WTC11 (cell line): ENCODE data around the gene SUMF1. TPM values are rescaled to one million over a fixed set of nuclear protein-coding genes. Genes with fewer than 3 reads are reported as not detected.

Experiments used
- ATAC-seq: fragments of 200-7000 bp; cut with Tn5 transposase; 2 replicates; pipeline ENCODE4 v1.10.0; 2021; ENCODE audit warnings: mild to moderate bottlenecking, moderate library complexity
- CTCF ChIA-PET: fragments of 300-600 bp; sonication (Branson Sonifier 250); formaldehyde crosslinking; loops from one replicate; lab custom pipeline; 2021; ENCODE audit warnings: antibody characterized with exemption; lab: Charles Lee
- POLR2A ChIA-PET: fragments of 350-600 bp; sonication (Branson Sonifier 250); formaldehyde crosslinking; loops from one replicate; lab custom pipeline; 2021; ENCODE audit warnings: antibody characterized with exemption; lab: Charles Lee
- DNase-seq: peaks from one replicate; pipeline ENCODE4 v3.0.0; 2021; ENCODE audit warnings: low spot score
- H3K27ac Mint-ChIP-seq: 2 replicates; pipeline ENCODE4 v1.8.0; 2021; ENCODE audit warnings: mixed read lengths
- H3K27me3 Mint-ChIP-seq: 2 replicates; pipeline ENCODE4 v1.8.0; 2021; ENCODE audit warnings: low read depth, mild to moderate bottlenecking, moderate library complexity, mixed read lengths
- H3K36me3 Mint-ChIP-seq: 2 replicates; pipeline ENCODE4 v1.8.0; 2021; ENCODE audit warnings: mixed read lengths
- H3K4me1 Mint-ChIP-seq: 2 replicates; pipeline ENCODE4 v1.8.0; 2022; ENCODE audit warnings: mixed read lengths
- H3K4me3 Mint-ChIP-seq: 2 replicates; pipeline ENCODE4 v1.8.0; 2021; ENCODE audit warnings: mild to moderate bottlenecking, moderate library complexity, mixed read lengths
- H3K9me3 Mint-ChIP-seq: 2 replicates; pipeline ENCODE4 v1.8.0; 2021; ENCODE audit warnings: mixed read lengths
- CREB1 ChIP-seq: sonication (generic); formaldehyde crosslinking; IDR thresholded peaks from 2 replicates; pipeline ENCODE4 v1.8.0; 2023; ENCODE audit warnings: mild to moderate bottlenecking, missing genetic modification reagents
- ELF4 ChIP-seq: sonication (generic); formaldehyde crosslinking; IDR thresholded peaks from 2 replicates; pipeline ENCODE4 v1.8.1; 2022; ENCODE audit warnings: low read depth, mild to moderate bottlenecking, moderate library complexity, missing genetic modification reagents
- FOXJ3 ChIP-seq: sonication (generic); formaldehyde crosslinking; IDR thresholded peaks from 2 replicates; pipeline ENCODE4 v1.9.0; 2021; ENCODE audit warnings: missing genetic modification reagents, mild to moderate bottlenecking, borderline replicate concordance
- FOXP1 ChIP-seq: sonication (generic); formaldehyde crosslinking; IDR thresholded peaks from 2 replicates; pipeline ENCODE4 v1.8.0; 2022; ENCODE audit warnings: missing genetic modification reagents, mild to moderate bottlenecking, moderate library complexity, borderline replicate concordance
- MXD4 ChIP-seq: fragments of 250-450 bp; sonication (Bioruptor Pico); IDR thresholded peaks from 2 replicates; pipeline ENCODE4 v1.8.0; 2021; ENCODE audit warnings: mild to moderate bottlenecking, moderate library complexity, borderline replicate concordance
- MYBL2 ChIP-seq: sonication (generic); formaldehyde crosslinking; IDR thresholded peaks from 2 replicates; pipeline ENCODE4 v1.8.1; 2023; ENCODE audit warnings: mild to moderate bottlenecking, moderate library complexity, missing genetic modification reagents
- NFYB ChIP-seq: sonication (generic); formaldehyde crosslinking; conservative IDR thresholded peaks from 2 replicates; pipeline ENCODE4 v1.8.0; 2022; ENCODE audit warnings: low read depth, missing genetic modification reagents
- RELA ChIP-seq: sonication (generic); formaldehyde crosslinking; IDR thresholded peaks from 2 replicates; pipeline ENCODE4 v1.8.1; 2022; ENCODE audit warnings: missing genetic modification reagents, mild to moderate bottlenecking, borderline replicate concordance
- SMAD3 ChIP-seq: sonication (generic); formaldehyde crosslinking; IDR thresholded peaks from 2 replicates; pipeline ENCODE4 v1.8.0; 2022; ENCODE audit warnings: missing genetic modification reagents, mild to moderate bottlenecking, borderline replicate concordance
- SOX15 ChIP-seq: fragments of 250-450 bp; sonication (Bioruptor Pico); IDR thresholded peaks from 2 replicates; pipeline ENCODE4 v1.9.0; 2021; ENCODE audit warnings: mild to moderate bottlenecking
- ZNF138 ChIP-seq: sonication (generic); formaldehyde crosslinking; conservative IDR thresholded peaks from 2 replicates; pipeline ENCODE4 v1.8.1; 2022; ENCODE audit warnings: mild to moderate bottlenecking, moderate library complexity, missing genetic modification reagents
- total RNA-seq: library from RNA; stranded (reverse); gene quantifications from 3 replicates; pipeline ENCODE4 v1.2.3, GENCODE V29; 2021
- TF ChIP-seq, protein P1 (sequence below): sonication (generic); formaldehyde crosslinking; IDR thresholded peaks from 2 replicates; pipeline ENCODE4 v1.8.0; 2023; ENCODE audit warnings: missing genetic modification reagents, mild to moderate bottlenecking, borderline replicate concordance
- TF ChIP-seq, protein P2 (sequence below): fragments of 250-450 bp; sonication (Bioruptor Pico); IDR thresholded peaks from 2 replicates; pipeline ENCODE4 v1.9.0; 2021; ENCODE audit warnings: mild to moderate bottlenecking
- TF ChIP-seq, protein P3 (sequence below): sonication (generic); formaldehyde crosslinking; IDR thresholded peaks from 2 replicates; pipeline ENCODE4 v1.8.1; 2022; ENCODE audit warnings: mild to moderate bottlenecking, moderate library complexity, missing genetic modification reagents
- TF ChIP-seq, protein P4 (sequence below): fragments of 250-450 bp; sonication (Bioruptor Pico); IDR thresholded peaks from 2 replicates; pipeline ENCODE4 v2.1.2; 2022; ENCODE audit warnings: mild to moderate bottlenecking, moderate library complexity
- TF ChIP-seq, protein P5 (sequence below): sonication (generic); formaldehyde crosslinking; IDR thresholded peaks from 2 replicates; pipeline ENCODE4 v1.8.0; 2023; ENCODE audit warnings: missing genetic modification reagents
- TF ChIP-seq, protein P6 (sequence below): sonication (generic); formaldehyde crosslinking; IDR thresholded peaks from 2 replicates; pipeline ENCODE4 v1.8.1; 2022; ENCODE audit warnings: low read depth, mild to moderate bottlenecking, moderate library complexity, missing genetic modification reagents, borderline replicate concordance
- TF ChIP-seq, protein P7 (sequence below): sonication (generic); formaldehyde crosslinking; IDR thresholded peaks from 2 replicates; pipeline ENCODE4 v1.8.0; 2022; ENCODE audit warnings: mild to moderate bottlenecking, missing genetic modification reagents
- TF ChIP-seq, protein P8 (sequence below): sonication (generic); formaldehyde crosslinking; IDR thresholded peaks from 2 replicates; pipeline ENCODE4 v1.8.1; 2022; ENCODE audit warnings: low read depth, missing genetic modification reagents, borderline replicate concordance
- TF ChIP-seq, protein P9 (sequence below): fragments of 200-600 bp; IDR thresholded peaks from 2 replicates; pipeline ENCODE4 v1.8.0; 2022; ENCODE audit warnings: antibody characterized with exemption

The SUMF1 gene
- total RNA-seq, 1 experiment from 2014 or later = 10.4 TPM

DNA sequence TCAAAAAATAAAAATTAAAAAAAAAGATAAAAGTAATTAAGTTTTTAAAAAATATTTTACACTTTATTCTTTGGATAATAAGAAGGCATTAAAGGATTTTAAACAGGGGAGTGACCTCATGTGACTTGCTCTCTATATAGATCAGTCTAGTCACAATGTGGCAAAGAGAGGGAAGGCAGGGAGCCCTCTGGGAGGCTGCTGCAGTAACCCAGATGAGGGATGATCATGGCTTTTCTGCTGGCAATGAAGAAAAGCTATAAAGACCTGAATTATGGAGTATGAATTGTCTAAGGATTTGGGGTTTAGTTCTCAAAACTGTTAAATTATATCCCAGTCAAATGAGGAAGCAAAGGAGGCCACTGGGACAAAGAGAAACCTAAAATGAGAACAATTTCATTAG is 58.1 kb downstream of the SUMF1 start (continued):
- TF ChIP-seq, protein P1, sequence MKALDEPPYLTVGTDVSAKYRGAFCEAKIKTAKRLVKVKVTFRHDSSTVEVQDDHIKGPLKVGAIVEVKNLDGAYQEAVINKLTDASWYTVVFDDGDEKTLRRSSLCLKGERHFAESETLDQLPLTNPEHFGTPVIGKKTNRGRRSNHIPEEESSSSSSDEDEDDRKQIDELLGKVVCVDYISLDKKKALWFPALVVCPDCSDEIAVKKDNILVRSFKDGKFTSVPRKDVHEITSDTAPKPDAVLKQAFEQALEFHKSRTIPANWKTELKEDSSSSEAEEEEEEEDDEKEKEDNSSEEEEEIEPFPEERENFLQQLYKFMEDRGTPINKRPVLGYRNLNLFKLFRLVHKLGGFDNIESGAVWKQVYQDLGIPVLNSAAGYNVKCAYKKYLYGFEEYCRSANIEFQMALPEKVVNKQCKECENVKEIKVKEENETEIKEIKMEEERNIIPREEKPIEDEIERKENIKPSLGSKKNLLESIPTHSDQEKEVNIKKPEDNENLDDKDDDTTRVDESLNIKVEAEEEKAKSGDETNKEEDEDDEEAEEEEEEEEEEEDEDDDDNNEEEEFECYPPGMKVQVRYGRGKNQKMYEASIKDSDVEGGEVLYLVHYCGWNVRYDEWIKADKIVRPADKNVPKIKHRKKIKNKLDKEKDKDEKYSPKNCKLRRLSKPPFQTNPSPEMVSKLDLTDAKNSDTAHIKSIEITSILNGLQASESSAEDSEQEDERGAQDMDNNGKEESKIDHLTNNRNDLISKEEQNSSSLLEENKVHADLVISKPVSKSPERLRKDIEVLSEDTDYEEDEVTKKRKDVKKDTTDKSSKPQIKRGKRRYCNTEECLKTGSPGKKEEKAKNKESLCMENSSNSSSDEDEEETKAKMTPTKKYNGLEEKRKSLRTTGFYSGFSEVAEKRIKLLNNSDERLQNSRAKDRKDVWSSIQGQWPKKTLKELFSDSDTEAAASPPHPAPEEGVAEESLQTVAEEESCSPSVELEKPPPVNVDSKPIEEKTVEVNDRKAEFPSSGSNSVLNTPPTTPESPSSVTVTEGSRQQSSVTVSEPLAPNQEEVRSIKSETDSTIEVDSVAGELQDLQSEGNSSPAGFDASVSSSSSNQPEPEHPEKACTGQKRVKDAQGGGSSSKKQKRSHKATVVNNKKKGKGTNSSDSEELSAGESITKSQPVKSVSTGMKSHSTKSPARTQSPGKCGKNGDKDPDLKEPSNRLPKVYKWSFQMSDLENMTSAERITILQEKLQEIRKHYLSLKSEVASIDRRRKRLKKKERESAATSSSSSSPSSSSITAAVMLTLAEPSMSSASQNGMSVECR (CRISPR knock-in tag) = no peak
- TF ChIP-seq, protein P2, sequence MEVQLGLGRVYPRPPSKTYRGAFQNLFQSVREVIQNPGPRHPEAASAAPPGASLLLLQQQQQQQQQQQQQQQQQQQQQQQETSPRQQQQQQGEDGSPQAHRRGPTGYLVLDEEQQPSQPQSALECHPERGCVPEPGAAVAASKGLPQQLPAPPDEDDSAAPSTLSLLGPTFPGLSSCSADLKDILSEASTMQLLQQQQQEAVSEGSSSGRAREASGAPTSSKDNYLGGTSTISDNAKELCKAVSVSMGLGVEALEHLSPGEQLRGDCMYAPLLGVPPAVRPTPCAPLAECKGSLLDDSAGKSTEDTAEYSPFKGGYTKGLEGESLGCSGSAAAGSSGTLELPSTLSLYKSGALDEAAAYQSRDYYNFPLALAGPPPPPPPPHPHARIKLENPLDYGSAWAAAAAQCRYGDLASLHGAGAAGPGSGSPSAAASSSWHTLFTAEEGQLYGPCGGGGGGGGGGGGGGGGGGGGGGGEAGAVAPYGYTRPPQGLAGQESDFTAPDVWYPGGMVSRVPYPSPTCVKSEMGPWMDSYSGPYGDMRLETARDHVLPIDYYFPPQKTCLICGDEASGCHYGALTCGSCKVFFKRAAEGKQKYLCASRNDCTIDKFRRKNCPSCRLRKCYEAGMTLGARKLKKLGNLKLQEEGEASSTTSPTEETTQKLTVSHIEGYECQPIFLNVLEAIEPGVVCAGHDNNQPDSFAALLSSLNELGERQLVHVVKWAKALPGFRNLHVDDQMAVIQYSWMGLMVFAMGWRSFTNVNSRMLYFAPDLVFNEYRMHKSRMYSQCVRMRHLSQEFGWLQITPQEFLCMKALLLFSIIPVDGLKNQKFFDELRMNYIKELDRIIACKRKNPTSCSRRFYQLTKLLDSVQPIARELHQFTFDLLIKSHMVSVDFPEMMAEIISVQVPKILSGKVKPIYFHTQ (CRISPR knock-in tag) = no peak
- TF ChIP-seq MXD4 (CRISPR knock-in tag) (no peak), CREB1 (CRISPR knock-in tag) (no peak), ELF4 (CRISPR knock-in tag) (no peak)

DNA sequence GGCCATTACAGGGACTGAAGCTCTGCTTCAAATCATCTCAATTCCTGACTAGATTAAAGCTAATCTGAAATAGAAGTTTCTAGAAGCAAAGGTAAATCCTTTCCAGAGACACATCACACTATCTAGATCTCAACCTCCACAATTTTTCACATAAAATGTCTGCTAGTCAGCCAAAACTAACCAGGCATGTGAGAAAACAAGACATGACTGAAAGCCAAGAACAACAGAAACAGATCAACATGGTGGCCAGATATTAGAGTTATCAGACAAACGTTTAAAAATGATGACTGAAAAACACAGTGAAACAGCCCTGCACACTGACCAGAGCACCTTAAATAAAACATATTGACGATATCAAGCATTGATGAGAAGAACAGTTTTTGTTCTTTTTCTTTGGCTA is 59.1 kb downstream of the SUMF1 start:
- no peak overlapping the region for H3K27ac Mint-ChIP-seq
- ChIA-PET POLR2A (no interaction called here), CTCF (no interaction called here)
- no peaks in the 10 kb centered on the region for H3K4me1 Mint-ChIP-seq
- no peak for TF ChIP-seq CREB1 (CRISPR knock-in tag)
- TF ChIP-seq, protein P3, sequence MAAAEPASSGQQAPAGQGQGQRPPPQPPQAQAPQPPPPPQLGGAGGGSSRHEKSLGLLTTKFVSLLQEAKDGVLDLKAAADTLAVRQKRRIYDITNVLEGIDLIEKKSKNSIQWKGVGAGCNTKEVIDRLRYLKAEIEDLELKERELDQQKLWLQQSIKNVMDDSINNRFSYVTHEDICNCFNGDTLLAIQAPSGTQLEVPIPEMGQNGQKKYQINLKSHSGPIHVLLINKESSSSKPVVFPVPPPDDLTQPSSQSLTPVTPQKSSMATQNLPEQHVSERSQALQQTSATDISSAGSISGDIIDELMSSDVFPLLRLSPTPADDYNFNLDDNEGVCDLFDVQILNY (CRISPR knock-in tag) = no peak
- TF ChIP-seq FOXJ3 (CRISPR knock-in tag) = no peak
- TF ChIP-seq, protein P4, sequence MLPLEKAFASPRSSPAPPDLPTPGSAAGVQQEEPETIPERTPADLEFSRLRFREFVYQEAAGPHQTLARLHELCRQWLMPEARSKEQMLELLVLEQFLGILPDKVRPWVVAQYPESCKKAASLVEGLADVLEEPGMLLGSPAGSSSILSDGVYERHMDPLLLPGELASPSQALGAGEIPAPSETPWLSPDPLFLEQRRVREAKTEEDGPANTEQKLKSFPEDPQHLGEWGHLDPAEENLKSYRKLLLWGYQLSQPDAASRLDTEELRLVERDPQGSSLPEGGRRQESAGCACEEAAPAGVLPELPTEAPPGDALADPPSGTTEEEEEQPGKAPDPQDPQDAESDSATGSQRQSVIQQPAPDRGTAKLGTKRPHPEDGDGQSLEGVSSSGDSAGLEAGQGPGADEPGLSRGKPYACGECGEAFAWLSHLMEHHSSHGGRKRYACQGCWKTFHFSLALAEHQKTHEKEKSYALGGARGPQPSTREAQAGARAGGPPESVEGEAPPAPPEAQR = no peak
- TF ChIP-seq, protein P5, sequence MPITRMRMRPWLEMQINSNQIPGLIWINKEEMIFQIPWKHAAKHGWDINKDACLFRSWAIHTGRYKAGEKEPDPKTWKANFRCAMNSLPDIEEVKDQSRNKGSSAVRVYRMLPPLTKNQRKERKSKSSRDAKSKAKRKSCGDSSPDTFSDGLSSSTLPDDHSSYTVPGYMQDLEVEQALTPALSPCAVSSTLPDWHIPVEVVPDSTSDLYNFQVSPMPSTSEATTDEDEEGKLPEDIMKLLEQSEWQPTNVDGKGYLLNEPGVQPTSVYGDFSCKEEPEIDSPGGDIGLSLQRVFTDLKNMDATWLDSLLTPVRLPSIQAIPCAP = no peak
- TF ChIP-seq, protein P6, sequence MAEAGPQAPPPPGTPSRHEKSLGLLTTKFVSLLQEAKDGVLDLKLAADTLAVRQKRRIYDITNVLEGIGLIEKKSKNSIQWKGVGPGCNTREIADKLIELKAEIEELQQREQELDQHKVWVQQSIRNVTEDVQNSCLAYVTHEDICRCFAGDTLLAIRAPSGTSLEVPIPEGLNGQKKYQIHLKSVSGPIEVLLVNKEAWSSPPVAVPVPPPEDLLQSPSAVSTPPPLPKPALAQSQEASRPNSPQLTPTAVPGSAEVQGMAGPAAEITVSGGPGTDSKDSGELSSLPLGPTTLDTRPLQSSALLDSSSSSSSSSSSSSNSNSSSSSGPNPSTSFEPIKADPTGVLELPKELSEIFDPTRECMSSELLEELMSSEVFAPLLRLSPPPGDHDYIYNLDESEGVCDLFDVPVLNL = no peak
- TF ChIP-seq, protein P7, sequence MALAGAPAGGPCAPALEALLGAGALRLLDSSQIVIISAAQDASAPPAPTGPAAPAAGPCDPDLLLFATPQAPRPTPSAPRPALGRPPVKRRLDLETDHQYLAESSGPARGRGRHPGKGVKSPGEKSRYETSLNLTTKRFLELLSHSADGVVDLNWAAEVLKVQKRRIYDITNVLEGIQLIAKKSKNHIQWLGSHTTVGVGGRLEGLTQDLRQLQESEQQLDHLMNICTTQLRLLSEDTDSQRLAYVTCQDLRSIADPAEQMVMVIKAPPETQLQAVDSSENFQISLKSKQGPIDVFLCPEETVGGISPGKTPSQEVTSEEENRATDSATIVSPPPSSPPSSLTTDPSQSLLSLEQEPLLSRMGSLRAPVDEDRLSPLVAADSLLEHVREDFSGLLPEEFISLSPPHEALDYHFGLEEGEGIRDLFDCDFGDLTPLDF = no peak
- no peak for TF ChIP-seq SMAD3
- TF ChIP-seq, protein P8, sequence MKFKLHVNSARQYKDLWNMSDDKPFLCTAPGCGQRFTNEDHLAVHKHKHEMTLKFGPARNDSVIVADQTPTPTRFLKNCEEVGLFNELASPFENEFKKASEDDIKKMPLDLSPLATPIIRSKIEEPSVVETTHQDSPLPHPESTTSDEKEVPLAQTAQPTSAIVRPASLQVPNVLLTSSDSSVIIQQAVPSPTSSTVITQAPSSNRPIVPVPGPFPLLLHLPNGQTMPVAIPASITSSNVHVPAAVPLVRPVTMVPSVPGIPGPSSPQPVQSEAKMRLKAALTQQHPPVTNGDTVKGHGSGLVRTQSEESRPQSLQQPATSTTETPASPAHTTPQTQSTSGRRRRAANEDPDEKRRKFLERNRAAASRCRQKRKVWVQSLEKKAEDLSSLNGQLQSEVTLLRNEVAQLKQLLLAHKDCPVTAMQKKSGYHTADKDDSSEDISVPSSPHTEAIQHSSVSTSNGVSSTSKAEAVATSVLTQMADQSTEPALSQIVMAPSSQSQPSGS (CRISPR knock-in tag) = no peak
- TF ChIP-seq ZNF138 (CRISPR knock-in tag) = no peak
- no peak for TF ChIP-seq FOXP1 (CRISPR knock-in tag)
- no peak for TF ChIP-seq RELA (CRISPR knock-in tag)
- no peak for TF ChIP-seq MYBL2 (CRISPR knock-in tag)
- TF ChIP-seq NFYB (CRISPR knock-in tag) = no peak
- TF ChIP-seq SOX15 (CRISPR knock-in tag) = no peak
- TF ChIP-seq, protein P9, sequence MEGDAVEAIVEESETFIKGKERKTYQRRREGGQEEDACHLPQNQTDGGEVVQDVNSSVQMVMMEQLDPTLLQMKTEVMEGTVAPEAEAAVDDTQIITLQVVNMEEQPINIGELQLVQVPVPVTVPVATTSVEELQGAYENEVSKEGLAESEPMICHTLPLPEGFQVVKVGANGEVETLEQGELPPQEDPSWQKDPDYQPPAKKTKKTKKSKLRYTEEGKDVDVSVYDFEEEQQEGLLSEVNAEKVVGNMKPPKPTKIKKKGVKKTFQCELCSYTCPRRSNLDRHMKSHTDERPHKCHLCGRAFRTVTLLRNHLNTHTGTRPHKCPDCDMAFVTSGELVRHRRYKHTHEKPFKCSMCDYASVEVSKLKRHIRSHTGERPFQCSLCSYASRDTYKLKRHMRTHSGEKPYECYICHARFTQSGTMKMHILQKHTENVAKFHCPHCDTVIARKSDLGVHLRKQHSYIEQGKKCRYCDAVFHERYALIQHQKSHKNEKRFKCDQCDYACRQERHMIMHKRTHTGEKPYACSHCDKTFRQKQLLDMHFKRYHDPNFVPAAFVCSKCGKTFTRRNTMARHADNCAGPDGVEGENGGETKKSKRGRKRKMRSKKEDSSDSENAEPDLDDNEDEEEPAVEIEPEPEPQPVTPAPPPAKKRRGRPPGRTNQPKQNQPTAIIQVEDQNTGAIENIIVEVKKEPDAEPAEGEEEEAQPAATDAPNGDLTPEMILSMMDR = no peak
- no peaks in the 10 kb centered on the region for H3K27me3 Mint-ChIP-seq
- no peak overlapping the region for H3K4me3 Mint-ChIP-seq
- ATAC-seq (no peak), DNase-seq (no peak)
- no peaks in the 10 kb centered on the region for H3K9me3 Mint-ChIP-seq
- peaks cover 3% of the 10 kb centered on the region; the same call in 1 of the 2 replicates for H3K36me3 Mint-ChIP-seq
